ENCODE results near the gene IL10RB. TPM values are rescaled to one million over a fixed set of nuclear protein-coding genes. Genes with fewer than 3 reads are reported as not detected.
"Not testable (repeated sequence)": the region's sequence is repeated elsewhere in the genome, so short reads cannot be mapped to it uniquely, and the experiment has no call there.

IL10RB gene
- 47.1 TPM for total RNA-seq
- long read RNA-seq, transcript IL10RB-201 (7 exons, 1,963 nt) = major isoform, 79 of 88 reads
- long read RNA-seq, partial matches to known transcripts = 0 of 88 reads
- long read RNA-seq, other reads (novel, unspliced or antisense) = 4 of 88 reads

DNA sequence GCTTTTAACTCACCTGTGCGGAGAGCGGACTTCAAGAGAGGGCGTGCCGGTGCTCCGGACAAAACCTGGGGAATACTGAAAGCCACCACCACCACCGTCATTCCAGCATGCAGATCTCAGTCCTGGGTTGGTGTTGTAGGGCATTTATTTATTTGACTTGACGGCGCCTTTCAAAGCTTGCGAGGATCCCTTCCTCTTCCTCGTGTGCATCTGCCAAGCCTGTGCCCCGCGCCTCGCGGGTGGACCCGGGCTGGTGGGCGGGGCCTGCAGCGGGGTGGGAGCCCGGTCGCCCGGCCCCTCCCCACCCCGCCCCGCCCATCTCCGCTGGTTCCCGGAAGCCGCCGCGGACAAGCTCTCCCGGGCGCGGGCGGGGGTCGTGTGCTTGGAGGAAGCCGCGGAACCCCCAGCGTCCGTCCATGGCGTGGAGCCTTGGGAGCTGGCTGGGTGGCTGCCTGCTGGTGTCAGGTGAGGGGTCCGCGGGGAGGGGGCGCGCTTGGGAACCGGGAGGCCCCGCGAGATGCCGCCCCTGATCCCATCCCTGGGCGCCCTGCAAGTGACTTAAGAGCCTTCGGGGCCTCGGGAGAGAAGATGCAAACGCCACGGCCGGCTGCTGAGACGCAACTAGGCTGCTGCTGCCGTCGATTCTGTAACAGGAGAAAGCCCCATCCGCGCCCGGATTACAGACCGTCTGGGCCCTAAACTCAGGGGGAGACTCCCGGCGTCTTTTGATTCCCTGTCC lies at the start of gene IL10RB:
IL10RB (plus strand) TSS at position 318 of the 739 bp plus-strand sequence; CDS start at position 417, 99 bp downstream.
- Histone ChIP-seq H3K36me3 (peaks cover 13% of the 10 kb centered on the region), H3K27ac (peak within 1 kb of the TSS; percentile 91), H3K4me1 (peaks cover 31% of the 10 kb centered on the region), H3K9me3 (no peaks in the 10 kb centered on the region), H3K27me3 (no peaks in the 10 kb centered on the region), H3K4me3 (peak within 1 kb of the TSS; percentile 88)
- intact Hi-C loops (cut with DNase I) = no loop called here
- DNase-seq (peak; percentile 91), ATAC-seq (peak; percentile 93)
- TF ChIP-seq, protein P1, sequence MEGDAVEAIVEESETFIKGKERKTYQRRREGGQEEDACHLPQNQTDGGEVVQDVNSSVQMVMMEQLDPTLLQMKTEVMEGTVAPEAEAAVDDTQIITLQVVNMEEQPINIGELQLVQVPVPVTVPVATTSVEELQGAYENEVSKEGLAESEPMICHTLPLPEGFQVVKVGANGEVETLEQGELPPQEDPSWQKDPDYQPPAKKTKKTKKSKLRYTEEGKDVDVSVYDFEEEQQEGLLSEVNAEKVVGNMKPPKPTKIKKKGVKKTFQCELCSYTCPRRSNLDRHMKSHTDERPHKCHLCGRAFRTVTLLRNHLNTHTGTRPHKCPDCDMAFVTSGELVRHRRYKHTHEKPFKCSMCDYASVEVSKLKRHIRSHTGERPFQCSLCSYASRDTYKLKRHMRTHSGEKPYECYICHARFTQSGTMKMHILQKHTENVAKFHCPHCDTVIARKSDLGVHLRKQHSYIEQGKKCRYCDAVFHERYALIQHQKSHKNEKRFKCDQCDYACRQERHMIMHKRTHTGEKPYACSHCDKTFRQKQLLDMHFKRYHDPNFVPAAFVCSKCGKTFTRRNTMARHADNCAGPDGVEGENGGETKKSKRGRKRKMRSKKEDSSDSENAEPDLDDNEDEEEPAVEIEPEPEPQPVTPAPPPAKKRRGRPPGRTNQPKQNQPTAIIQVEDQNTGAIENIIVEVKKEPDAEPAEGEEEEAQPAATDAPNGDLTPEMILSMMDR (IDR thresholded peaks at IDR 0.05) = peak; percentile 4

DNA sequence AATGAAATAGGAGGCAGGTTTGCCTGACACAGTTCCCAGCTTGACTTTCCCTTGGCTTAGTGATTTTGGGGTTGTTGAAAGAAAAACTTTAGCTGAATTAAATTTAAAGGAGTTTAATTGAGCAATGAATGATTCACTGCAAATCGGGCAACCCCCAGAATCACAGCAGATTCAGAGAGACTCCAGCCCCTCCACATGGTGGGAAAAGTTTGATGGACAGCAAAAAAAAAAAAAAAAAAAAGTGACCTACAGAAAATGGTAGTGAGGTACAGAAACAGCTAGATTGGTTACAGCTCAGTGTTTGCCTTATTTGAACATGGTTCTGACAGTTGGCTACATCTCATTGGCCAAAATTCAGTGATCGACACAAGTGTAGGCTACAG lies 49.0 kb upstream of the IL10RB start:
- peak overlapping the region; percentile 69 for H3K27ac ChIP-seq
- no peaks in the 10 kb centered on the region for H3K9me3 ChIP-seq
- no peaks in the 10 kb centered on the region for H3K36me3 ChIP-seq
- intact Hi-C loops (cut with DNase I) = no loop called here
- TF ChIP-seq, protein P1 (IDR thresholded peaks at IDR 0.05) = no peak
- H3K27me3 ChIP-seq = no peaks in the 10 kb centered on the region
- DNase-seq (no peak), ATAC-seq (no peak)
- no peak overlapping the region for H3K4me3 ChIP-seq
- H3K4me1 ChIP-seq = peaks cover 17% of the 10 kb centered on the region

DNA sequence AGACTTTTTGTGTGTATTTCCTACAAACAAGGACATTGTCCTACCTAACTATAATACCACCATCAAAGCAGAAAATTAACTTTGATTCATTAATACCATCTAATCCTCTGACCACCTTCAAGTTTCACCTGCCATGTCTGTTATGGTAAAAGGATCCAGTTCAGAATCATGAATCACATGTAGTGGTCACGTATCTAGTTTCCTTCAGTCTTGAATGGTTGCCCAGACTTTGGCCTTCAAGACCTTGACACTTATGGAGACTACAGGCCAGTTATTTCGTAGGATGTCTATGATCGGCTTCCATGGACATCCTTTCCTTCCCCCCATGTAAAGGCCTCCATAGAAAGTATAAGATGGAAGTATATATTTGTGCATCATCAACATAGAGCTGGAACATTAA lies 46.9 kb upstream of the IL10RB start:
- H3K27me3 ChIP-seq = no peaks in the 10 kb centered on the region
- H3K36me3 ChIP-seq = no peaks in the 10 kb centered on the region
- H3K27ac ChIP-seq = no peak overlapping the region
- DNase-seq (no peak), ATAC-seq (no peak)
- TF ChIP-seq, protein P1 (IDR thresholded peaks at IDR 0.05) = no peak
- no peak overlapping the region for H3K4me3 ChIP-seq
- no peaks in the 10 kb centered on the region for H3K9me3 ChIP-seq
- intact Hi-C loops (cut with DNase I) = no loop called here
- H3K4me1 ChIP-seq = peaks cover 11% of the 10 kb centered on the region

DNA sequence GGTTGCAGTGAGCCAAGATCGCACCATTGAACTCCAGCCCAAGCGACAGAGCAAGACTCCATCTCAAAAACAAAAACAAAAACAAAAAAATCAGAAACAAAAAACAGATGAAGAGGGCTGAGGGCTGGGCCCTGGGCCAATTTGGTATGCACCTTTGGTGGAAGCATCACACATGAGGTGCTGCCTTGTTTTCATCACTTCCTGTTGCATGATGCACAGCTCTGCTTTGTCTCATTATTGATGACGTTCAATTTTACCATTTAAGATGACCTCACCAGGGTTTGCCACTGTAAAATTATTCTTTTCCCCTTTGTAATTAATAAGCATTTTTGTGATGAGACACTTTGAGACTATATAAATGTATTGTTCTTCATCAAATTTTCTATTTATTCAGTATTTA lies 46.2 kb upstream of the IL10RB start:
- Histone ChIP-seq H3K27me3 (no peaks in the 10 kb centered on the region), H3K36me3 (no peaks in the 10 kb centered on the region), H3K27ac (no peak overlapping the region), H3K9me3 (no peaks in the 10 kb centered on the region), H3K4me3 (no peak overlapping the region), H3K4me1 (peaks cover 8% of the 10 kb centered on the region)
- TF ChIP-seq, protein P1 (IDR thresholded peaks at IDR 0.05) = no peak
- no peak for ATAC-seq
- DNase-seq = no peak
- intact Hi-C loops (cut with DNase I) = no loop called here

DNA sequence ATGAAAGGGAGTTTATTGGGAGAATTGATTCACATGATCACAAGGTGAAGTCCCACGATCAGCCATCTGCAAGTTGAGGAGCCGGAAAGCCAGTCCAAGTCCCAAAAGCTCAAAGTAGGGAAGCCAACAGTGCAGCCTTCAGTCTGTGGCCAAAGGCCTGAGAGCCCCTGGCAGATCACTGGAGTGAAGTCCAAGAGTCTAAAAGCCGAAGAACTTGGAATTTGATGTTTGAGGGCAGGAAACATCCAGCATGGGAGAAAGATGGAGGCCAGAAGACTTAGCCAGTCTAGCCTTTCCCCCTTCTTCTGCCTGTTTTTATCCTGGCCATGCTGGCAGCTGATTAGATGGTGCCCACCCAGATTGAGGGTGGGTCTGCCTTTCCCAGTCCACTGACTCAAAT lies 40.8 kb upstream of the IL10RB start:
- intact Hi-C loops (cut with DNase I); ATAC-seq; H3K4me1 ChIP-seq; H3K9me3 ChIP-seq; H3K36me3 ChIP-seq; H3K4me3 ChIP-seq; DNase-seq; H3K27ac ChIP-seq; H3K27me3 ChIP-seq: not testable (repeated sequence)

DNA sequence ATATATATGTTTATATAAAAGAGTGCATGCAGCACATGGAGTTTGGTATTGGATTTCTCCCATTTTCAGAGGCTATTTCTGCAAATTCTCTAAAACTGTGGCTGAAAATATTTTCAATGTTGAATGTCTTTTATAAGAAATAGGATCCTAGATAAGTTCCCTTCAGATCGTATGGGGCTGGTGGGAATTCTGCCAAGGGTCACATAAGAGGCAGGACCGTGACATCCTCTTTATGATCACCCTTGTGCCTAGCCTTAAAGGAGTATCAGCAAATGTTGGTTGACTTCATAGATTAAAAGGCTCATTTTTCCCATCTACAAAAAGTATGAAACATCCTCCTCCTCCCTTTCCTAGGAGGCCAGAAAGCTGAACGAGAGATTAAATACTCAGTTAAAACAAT lies 37.7 kb upstream of the IL10RB start:
- ATAC-seq (no peak), DNase-seq (no peak)
- H3K4me3 ChIP-seq = no peak overlapping the region
- no peaks in the 10 kb centered on the region for H3K27me3 ChIP-seq
- H3K4me1 ChIP-seq = peaks cover 24% of the 10 kb centered on the region
- H3K36me3 ChIP-seq = no peaks in the 10 kb centered on the region
- H3K27ac ChIP-seq = no peak overlapping the region
- no peaks in the 10 kb centered on the region for H3K9me3 ChIP-seq
- intact Hi-C loops (cut with DNase I) = no loop called here
- TF ChIP-seq, protein P1 (IDR thresholded peaks at IDR 0.05) = no peak

Data from upper lobe of right lung (tissue), 1 donor.